Gastrocnemius medialis (tissue), 4 donors: Measurements from ENCODE around the gene C9orf50. TPM values are rescaled to one million over a fixed set of nuclear protein-coding genes. Genes with fewer than 3 reads are reported as not detected.

Experiments used
- ATAC-seq, 2 donors: fragments of 150-250 bp; one replicate each; pipeline ENCODE4 v1.9.1; 2016
- DNase-seq, 2 donors: peaks; one replicate each; pipeline ENCODE4 v3.0.0-alpha.2; 2019
- H3K27ac ChIP-seq, 4 donors: fragments of 200-600 bp; sonication (generic); 1 replicate in 1 of 4; 2 replicates in 3 of 4; pipeline ENCODE4 v1.5.1; 2016 to 2018; ENCODE audit warnings: mild to moderate bottlenecking in 2 of 4, moderate library complexity in 1 of 4
- H3K27me3 ChIP-seq, 3 donors: fragments of 200-600 bp; sonication (generic) in 2 of 3; 1 replicate in 1 of 3; 2 replicates in 2 of 3; pipeline versions ENCODE4 v1.5.1 to v1.6.0; 2016 to 2019; ENCODE audit warnings: mild to moderate bottlenecking in 1 of 3, moderate library complexity in 1 of 3
- H3K36me3 ChIP-seq, 2 donors: fragments of 200-600 bp; sonication (generic) in 1 of 2; one replicate each; pipeline ENCODE4 v1.5.1; 2017 to 2018
- H3K4me1 ChIP-seq, 2 donors: fragments of 200-600 bp; sonication (generic) in 1 of 2; one replicate each; pipeline ENCODE4 v1.5.1; 2016 to 2017; ENCODE audit warnings: mild to moderate bottlenecking in 2 of 2
- H3K4me3 ChIP-seq, 4 donors: fragments of 200-600 bp; sonication (generic) in 3 of 4; 1 replicate in 1 of 4; 2 replicates in 3 of 4; pipeline ENCODE4 v1.5.1; 2016 to 2019; ENCODE audit warnings: mild to moderate bottlenecking in 2 of 4
- H3K9me3 ChIP-seq, 3 donors: fragments of 200-600 bp; sonication (generic) in 2 of 3; 1 replicate in 1 of 3; 2 replicates in 2 of 3; pipeline ENCODE4 v1.5.1; 2016 to 2019
- POLR2A ChIP-seq, 2 donors: fragments of 450-650 bp; IDR thresholded peaks; one replicate each; pipeline ENCODE4 v1.6.1; 2017; ENCODE audit warnings: antibody characterized with exemption in 2 of 2, mild to moderate bottlenecking in 2 of 2, moderate library complexity in 2 of 2
- in situ Hi-C, 4 donors: fragments of 200-750 bp; cut with MboI; loops; one replicate each; pipeline versions ENCODE4 v1.15.0 to v1.8.0; 2017; ENCODE audit warnings: low sequenced_read_pairs in 4 of 4
- intact Hi-C: fragments of 100-400 bp; cut with DNase I; formaldehyde crosslinking; loops from one replicate; pipeline ENCODE4 v1.15.1; 2023; ENCODE audit warnings: low total_unique reads
- total RNA-seq, 4 donors: library from RNA; depleted of rRNA; stranded (reverse); fragments of >200 nt; gene quantifications; one replicate each; pipeline versions ENCODE4 v1.1.0 to v1.2.3, GENCODE V29; 2016
- TF ChIP-seq, protein P1 (sequence below), 5 experiments: fragments of 450-650 bp in 3 of 5; fragments of 200-600 bp in 2 of 5; sonication (generic) in 2 of 5; IDR thresholded peaks in 4 of 5; conservative IDR thresholded peaks in 1 of 5; 1 replicate in 4 of 5; 2 replicates in 1 of 5; pipeline ENCODE4 v1.5.1; 2016 to 2019; ENCODE audit warnings: antibody characterized with exemption in 5 of 5, mild to moderate bottlenecking in 3 of 5, moderate library complexity in 3 of 5

C9orf50 gene
- total RNA-seq, 4 donors from 2014 or later = not detected

DNA sequence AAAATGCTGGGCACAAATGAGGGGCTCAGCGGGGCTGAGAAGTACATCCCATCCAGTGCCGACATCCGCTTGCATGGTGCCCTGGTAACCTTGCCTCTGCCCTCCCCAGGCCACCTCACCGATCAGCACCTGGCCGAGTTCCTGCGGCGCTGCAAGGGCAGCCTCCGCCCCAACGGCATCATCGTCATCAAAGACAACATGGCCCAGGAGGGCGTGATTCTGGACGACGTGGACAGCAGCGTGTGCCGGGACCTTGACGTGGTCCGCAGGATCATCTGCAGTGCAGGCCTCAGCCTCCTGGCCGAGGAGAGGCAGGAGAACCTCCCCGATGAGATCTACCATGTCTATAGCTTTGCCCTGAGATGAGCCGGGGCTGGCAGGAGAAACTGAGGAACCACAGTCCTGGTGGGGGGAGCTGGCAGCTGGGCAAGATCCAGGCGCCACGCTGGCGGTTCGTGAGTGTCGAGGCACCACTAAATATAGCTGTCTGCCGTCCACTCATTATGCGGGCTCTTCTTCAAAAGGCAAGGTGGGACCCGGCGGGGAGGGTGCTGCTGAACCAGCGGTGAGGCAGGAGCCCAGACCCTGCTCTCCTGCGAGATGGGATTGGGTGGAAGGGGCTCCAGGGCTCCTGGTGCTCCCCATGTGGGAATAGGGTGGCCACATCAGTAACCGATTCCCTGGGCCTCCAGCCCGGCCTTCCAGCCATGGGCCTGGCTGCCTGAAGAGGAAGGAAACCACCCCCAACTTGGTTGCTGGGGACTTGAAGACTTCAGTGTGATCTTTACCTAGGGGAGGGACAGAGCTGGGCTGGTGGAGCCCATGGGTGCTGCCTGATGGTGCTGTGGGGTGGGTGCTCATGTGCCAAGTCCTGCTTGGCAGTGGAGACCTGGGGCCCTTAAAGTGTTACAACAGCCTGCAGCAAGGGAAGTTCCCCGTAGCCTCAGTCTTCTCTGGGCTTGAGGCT lies 14.5 kb upstream of the C9orf50 start:
- in situ Hi-C loops (loop anchor here in 1 of 4 donors (25.0 kb wide), 1 partner anchor 152 kb away; no protein-coding TSS in a partner anchor), intact Hi-C loops (no loop called here)
- H3K9me3 ChIP-seq = no peaks in the 10 kb centered on the region
- H3K4me3 ChIP-seq = no peak overlapping the region
- DNase-seq = no peak
- no peaks in the 10 kb centered on the region for H3K27me3 ChIP-seq
- TF ChIP-seq, protein P1, sequence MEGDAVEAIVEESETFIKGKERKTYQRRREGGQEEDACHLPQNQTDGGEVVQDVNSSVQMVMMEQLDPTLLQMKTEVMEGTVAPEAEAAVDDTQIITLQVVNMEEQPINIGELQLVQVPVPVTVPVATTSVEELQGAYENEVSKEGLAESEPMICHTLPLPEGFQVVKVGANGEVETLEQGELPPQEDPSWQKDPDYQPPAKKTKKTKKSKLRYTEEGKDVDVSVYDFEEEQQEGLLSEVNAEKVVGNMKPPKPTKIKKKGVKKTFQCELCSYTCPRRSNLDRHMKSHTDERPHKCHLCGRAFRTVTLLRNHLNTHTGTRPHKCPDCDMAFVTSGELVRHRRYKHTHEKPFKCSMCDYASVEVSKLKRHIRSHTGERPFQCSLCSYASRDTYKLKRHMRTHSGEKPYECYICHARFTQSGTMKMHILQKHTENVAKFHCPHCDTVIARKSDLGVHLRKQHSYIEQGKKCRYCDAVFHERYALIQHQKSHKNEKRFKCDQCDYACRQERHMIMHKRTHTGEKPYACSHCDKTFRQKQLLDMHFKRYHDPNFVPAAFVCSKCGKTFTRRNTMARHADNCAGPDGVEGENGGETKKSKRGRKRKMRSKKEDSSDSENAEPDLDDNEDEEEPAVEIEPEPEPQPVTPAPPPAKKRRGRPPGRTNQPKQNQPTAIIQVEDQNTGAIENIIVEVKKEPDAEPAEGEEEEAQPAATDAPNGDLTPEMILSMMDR (IDR thresholded peaks at IDR 0.05 in 4 of 5, conservative IDR thresholded peaks at IDR 0.05 in 1 of 5) = no peak
- no peak for TF ChIP-seq POLR2A (IDR thresholded peaks at IDR 0.05)
- H3K27ac ChIP-seq = peak overlapping the region in 1 of 4 donors; percentile 4
- ATAC-seq = no peak
- H3K36me3 ChIP-seq = peaks cover 0 to 61% of the 10 kb centered on the region in 2 donors
- H3K4me1 ChIP-seq = peaks cover 26 to 37% of the 10 kb centered on the region in 2 donors

DNA sequence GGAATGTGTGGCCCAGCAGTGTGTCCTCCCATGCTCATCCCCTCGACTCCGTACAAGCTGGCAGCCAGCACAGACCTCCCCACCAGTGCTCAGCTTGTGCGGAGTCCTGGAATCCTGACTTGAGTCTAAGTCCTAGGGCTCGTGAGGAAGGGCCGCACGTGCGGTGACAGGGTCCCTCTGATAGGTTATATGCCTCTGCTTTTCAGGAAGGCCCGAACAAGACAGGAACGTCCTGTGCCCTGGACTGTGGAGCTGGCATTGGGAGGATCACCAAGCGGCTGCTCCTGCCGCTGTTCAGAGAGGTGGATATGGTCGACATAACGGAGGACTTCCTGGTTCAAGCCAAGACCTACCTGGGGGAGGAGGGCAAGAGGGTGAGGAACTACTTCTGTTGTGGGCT lies 12.9 kb upstream of the C9orf50 start:
- in situ Hi-C loops (loop anchor here in 1 of 4 donors (25.0 kb wide), 1 partner anchor 153 kb away; no protein-coding TSS in a partner anchor), intact Hi-C loops (no loop called here)
- ATAC-seq (no peak), DNase-seq (no peak)
- peaks cover 33 to 43% of the 10 kb centered on the region in 2 donors for H3K4me1 ChIP-seq
- no peaks in the 10 kb centered on the region for H3K27me3 ChIP-seq
- no peak overlapping the region for H3K4me3 ChIP-seq
- no peaks in the 10 kb centered on the region for H3K9me3 ChIP-seq
- H3K36me3 ChIP-seq = peaks cover 0 to 57% of the 10 kb centered on the region in 2 donors
- TF ChIP-seq, protein P1 (IDR thresholded peaks at IDR 0.05 in 4 of 5, conservative IDR thresholded peaks at IDR 0.05 in 1 of 5) = no peak
- TF ChIP-seq POLR2A (IDR thresholded peaks at IDR 0.05) = no peak
- H3K27ac ChIP-seq = no peak overlapping the region

DNA sequence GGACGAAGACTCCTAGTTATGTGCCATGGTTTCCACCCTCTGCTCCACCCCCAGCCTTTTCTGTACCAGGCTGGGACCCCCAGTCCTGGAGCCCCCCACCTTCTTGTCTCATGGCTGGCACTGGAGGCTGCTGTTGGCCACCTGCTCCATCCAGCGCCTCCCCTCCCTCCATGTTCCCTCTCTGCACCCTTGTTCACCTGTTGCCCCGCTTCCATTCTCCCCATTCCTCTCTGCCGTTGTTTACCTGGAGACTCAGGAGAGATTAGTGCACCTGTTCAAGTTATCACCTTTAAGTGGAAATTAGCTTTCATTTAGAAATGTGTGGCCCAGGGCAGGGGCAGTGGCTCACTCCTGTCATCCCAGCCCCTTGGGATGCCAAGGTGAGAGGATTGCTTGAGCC lies 12.3 kb upstream of the C9orf50 start:
- Histone ChIP-seq H3K36me3 (peaks cover 0 to 51% of the 10 kb centered on the region in 2 donors), H3K27me3 (no peaks in the 10 kb centered on the region), H3K4me3 (no peak overlapping the region), H3K27ac (peak overlapping the region in 2 of 4 donors; percentile 5 to 93), H3K4me1 (peaks cover 40 to 50% of the 10 kb centered on the region in 2 donors), H3K9me3 (no peaks in the 10 kb centered on the region)
- DNase-seq (no peak), ATAC-seq (no peak)
- intact Hi-C loops (no loop called here), in situ Hi-C loops (loop anchor here in 1 of 4 donors (25.0 kb wide), 1 partner anchor 154 kb away; no protein-coding TSS in a partner anchor)
- no peak for TF ChIP-seq POLR2A (IDR thresholded peaks at IDR 0.05)
- TF ChIP-seq, protein P1 (IDR thresholded peaks at IDR 0.05 in 4 of 5, conservative IDR thresholded peaks at IDR 0.05 in 1 of 5) = no peak

DNA sequence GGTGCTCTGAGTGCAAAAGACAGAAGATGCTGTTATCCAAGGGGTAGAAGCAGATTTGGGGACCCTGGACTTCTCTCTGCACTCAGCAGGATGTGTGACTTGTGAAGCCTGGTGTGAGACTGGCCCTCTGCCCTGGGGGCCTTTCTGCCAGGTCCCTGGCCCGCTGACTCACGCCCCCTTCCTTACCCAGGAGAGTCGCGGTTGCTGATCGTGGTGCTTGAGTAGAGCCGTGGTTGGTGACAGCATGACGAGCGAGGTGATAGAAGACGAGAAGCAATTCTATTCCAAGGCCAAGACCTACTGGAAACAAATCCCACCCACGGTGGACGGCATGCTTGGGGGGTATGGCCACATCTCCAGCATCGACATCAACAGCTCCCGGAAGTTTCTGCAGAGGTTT lies 11.6 kb upstream of the C9orf50 start:
- no peak for TF ChIP-seq POLR2A (IDR thresholded peaks at IDR 0.05)
- TF ChIP-seq, protein P1 (IDR thresholded peaks at IDR 0.05 in 4 of 5, conservative IDR thresholded peaks at IDR 0.05 in 1 of 5) = no peak
- peak in 1 of 2 donors; percentile 46 for DNase-seq
- Histone ChIP-seq H3K4me1 (peaks cover 47 to 57% of the 10 kb centered on the region in 2 donors), H3K36me3 (peaks cover 0 to 44% of the 10 kb centered on the region in 2 donors), H3K27me3 (no peaks in the 10 kb centered on the region), H3K27ac (peak overlapping the region in 2 of 4 donors; percentile 5 to 93), H3K4me3 (no peak overlapping the region), H3K9me3 (no peaks in the 10 kb centered on the region)
- in situ Hi-C loops (loop anchor here in 1 of 4 donors (25.0 kb wide), 1 partner anchor 155 kb away; no protein-coding TSS in a partner anchor), intact Hi-C loops (no loop called here)
- ATAC-seq = no peak
